ENCODE results near the gene NUDT16L1.

DNA sequence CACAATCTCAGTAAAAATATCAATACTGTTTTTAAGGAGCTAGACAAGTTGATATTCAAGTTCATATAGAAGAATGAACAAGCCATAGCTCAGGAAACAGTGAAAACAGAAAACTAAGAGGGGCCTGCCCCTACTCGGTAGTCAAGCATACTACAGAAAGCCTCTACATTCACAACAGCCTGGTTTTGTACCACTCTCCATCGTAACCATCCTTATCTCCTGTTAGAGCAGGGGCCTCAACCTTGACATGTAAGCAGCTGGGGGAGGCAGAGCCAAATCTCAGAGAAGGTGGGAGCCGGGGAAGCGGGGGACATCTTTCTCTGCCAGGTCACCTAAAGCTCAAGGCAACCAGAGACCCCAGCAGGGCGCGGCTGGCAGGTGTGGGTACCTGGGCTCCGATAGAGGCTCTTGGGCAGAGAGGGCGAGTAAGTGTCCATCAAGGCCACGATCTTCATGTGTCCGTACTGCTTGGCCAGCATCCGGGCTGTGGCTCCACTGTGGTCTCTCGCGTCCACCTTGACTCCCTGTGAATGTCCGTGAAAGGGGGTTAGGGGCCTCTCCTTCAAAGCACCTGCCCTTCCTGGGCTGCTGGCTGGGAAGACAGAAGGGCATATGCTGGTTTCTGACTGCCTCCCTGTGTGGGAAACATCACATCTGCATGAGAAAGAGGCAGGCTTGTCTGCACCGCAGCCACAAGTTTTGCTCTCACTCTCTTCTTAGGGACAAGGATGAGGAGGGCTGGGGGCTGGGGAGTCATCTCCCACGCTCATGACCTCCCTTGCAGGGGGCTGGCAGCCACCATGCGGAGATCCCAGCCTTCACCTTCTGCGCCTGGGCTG, 20.5 kb downstream of the NUDT16L1 start:
- TF ChIP-seq, protein P1, sequence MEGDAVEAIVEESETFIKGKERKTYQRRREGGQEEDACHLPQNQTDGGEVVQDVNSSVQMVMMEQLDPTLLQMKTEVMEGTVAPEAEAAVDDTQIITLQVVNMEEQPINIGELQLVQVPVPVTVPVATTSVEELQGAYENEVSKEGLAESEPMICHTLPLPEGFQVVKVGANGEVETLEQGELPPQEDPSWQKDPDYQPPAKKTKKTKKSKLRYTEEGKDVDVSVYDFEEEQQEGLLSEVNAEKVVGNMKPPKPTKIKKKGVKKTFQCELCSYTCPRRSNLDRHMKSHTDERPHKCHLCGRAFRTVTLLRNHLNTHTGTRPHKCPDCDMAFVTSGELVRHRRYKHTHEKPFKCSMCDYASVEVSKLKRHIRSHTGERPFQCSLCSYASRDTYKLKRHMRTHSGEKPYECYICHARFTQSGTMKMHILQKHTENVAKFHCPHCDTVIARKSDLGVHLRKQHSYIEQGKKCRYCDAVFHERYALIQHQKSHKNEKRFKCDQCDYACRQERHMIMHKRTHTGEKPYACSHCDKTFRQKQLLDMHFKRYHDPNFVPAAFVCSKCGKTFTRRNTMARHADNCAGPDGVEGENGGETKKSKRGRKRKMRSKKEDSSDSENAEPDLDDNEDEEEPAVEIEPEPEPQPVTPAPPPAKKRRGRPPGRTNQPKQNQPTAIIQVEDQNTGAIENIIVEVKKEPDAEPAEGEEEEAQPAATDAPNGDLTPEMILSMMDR (IDR thresholded peaks at IDR 0.05) = no peak
- TF ChIP-seq POLR2A (IDR thresholded peaks at IDR 0.05) = no peak

Measured in adrenal gland (tissue), 5 donors.